ENCODE results near the gene DCST2. TPM values are rescaled to one million over a fixed set of nuclear protein-coding genes. Genes with fewer than 3 reads are reported as not detected.

DCST2 gene
- total RNA-seq, 1 donor from 2014 or later, result not detected

DNA sequence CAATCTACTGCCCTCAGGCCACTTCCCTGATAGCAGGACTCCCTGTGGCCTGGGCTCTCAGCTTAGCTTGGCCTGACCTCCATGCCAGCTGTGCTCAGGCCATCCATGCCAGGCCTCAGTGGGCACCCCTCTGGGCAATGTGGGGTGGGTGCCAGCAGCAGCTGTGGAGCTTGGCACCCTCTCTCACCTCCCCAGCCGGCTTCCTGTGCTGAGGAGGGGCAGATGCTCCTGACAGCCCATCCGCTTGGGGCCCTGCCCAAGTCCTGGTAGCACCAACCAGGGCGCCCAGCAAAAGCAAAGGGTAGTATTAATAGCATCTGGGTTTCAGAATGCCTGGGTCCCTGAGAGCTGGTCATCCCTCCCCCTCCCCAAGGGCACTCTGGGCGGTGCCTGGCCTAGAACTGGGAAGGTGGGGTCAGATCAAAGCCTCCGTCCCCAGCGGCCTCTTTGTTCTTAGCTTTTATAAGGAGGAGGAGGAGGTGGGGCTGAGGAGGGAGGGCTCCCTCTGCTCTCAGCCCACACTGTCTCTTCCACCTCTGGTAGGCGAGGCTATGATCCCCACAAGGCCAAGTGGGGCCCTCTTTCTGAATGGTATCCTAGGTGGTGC, 36.1 kb upstream of the DCST2 start:
- DNase-seq (ENCODE audit: low spot score), result peak; percentile 48

DNA sequence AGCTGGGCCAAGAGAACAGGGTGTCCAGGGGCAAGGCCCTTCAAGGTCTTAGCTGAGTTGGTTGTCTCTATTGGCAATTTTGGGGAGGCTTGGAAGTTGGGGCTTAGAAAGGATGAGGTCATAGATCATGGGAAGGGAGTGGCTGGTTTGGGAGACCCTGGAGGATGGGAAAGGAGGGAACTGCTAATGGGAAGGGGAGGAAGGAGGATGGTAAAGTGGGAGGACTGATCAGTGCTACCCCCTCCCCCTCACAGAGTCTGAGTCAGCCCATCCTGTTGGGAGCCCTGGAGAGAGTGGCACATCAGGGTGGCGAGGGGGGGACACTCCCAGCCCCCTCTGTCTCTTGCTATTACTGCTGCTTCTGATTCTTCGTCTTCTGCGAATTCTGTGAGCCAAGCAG, 35.0 kb upstream of the DCST2 start:
- DNase-seq (ENCODE audit: low spot score), result no peak

DNA sequence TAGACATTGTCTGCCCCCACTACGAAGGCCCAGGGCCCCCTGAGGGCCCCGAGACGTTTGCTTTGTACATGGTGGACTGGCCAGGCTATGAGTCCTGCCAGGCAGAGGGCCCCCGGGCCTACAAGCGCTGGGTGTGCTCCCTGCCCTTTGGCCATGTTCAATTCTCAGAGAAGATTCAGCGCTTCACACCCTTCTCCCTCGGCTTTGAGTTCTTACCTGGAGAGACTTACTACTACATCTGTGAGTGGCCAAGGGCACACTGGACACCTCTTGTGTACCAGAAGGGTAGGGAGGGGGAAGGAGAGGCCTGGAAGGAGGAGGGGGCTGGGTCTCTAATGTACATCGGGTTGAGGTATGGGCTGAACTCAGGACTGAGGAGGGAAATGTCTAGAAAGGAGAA, 33.2 kb upstream of the DCST2 start:
- DNase-seq (ENCODE audit: low spot score), result no peak

DNA sequence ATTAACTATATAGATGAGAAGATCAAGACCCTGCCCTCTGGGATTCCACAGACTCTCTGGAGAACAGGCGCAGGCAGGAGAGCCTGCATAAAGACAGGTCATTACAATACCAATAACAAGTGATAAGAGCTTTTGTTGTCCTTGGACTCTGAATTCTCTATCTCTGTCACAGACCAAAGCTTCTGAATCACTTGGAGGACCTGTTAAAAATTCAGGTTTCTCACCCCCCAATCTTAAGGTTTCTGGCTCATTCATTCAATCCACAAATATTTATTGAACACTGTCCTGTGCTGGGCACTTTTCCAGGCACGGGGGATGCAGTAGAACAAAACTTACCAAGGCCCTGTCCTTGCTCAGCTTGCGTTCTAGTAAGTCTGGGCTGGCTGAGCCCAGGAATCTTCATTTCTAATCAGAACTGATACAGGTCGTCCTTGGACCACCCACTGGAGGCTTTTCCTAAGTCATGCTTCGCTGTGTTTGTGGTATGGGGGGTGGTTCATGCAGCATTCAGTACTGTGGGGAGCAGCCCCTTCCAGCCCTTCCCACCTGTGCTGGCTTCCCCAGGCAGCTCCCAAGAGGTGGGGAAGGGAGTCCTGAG, 31.4 kb upstream of the DCST2 start:
- no peak for DNase-seq (ENCODE audit: low spot score)

DNA sequence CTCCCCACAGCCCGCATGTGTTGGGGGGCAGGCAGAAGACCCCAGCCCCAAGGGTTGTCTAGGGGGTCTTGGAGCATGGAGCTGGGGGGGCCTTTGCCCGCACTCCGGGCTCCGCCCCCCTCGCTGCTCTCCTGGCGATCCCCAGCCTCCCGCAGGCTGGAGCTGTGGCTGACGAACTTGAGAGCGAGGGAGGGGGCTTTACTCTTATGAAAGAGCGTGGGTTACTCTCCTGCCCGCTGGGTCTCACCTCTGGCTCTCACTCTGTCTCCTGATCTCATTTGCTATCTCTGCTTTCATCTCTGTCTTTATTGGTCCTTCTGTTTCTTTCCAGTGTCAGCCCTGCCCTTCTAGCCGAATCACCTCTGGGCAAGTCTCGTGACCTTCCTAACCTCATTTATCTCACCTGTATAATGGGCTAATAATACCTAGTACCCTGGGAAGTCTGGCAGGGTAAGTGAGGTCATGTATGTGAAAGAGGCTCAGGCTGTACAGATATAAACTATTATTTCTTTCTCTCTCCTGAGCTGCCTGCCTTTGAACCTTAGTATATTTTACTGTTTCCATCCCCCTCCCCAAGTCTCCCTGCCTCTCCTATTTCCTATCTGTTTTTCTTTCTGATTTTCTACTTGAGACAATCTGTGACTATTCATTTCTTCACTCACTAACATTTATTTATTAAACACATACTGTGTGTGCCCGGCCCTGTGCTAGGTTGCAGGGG, 30.7 kb upstream of the DCST2 start:
- peak; percentile 22 for DNase-seq (ENCODE audit: low spot score)

DNA sequence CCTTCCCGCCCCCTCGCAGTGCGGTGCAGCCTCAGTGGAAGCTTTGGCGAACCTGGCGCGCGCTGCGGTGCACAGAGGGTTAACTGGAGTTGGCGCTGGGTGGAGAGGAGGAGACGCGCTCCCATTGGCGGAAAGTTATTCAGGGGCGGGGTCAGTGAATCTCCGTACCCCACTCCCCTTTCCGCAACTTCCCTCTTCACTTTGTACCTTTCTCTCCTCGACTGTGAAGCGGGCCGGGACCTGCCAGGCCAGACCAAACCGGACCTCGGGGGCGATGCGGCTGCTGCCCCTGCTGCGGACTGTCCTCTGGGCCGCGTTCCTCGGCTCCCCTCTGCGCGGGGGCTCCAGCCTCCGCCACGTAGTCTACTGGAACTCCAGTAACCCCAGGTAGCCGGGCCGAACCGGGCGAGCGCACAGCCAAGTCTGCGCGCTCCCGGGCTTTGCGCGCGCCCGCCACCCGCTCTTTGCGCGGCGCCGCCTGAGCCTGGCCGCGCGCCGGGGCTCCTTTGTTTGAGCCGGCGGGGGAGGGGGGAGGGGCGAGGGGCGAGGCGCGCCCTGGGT, 30.0 kb upstream of the DCST2 start, which contains the start of gene EFNA4:
EFNA4 (plus strand) TSS at position 191 of the 561 bp plus-strand sequence; CDS start at position 275, 84 bp downstream.
- peak; percentile 91 for DNase-seq (ENCODE audit: low spot score)

DNA sequence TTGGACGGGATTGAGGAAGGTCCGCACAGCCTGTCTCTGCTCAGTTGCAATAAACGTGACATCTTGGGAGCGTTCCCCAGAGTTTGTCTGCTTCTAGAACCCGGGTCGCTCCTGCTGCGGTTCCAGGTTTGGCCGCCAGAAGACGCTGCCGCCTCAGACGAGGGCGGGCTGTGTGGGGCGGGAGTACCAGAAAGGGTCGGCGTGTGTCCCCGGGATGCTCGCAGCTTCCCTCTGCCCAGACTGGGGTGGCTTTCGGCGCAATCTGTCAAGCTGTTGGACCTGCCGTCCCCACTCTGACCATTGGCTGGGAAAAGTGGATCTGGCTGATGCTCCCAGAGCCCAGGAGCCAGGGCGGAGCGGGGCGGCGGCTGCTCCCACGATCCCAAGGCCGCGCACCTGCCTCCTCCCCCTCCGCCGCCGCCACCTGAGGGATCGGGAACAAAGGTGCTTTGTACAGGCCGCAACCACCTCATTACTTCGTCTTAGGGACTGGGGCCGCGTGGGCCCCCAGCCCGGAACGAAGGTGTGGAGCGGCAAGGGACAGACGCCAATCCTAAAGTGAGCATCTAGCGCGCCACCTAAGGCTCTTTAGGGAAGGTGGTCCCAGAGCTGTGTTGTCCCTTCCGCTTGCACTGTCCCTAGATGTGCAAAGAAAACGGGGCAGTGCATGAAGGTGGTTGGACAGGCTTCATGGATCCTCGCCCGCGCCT, 29.3 kb upstream of the DCST2 start:
- DNase-seq (ENCODE audit: low spot score), result peak; percentile 57

DNA sequence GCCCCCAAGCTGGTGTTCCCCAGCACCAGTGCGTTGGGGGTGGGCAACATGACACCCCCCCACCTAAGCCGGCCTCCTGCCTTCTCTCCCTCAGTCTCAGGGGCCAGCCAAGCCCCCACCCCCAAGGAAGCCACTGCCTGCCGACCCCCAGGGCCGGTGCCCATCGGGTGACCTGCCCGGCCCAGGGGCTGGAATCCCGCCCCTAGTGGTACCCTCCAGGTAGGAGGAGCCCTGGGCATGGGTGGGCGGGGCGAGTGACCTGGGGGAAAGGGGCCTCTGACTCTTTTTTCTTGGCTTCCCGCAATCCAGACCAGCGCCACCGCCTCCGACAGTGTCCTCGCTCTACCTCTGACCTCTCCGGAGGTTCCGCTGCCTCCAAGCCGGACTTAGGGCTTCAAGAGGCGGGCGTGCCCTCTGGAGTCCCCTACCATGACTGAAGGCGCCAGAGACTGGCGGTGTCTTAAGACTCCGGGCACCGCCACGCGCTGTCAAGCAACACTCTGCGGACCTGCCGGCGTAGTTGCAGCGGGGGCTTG, 28.6 kb upstream of the DCST2 start:
- no peak for DNase-seq (ENCODE audit: low spot score)

DNA sequence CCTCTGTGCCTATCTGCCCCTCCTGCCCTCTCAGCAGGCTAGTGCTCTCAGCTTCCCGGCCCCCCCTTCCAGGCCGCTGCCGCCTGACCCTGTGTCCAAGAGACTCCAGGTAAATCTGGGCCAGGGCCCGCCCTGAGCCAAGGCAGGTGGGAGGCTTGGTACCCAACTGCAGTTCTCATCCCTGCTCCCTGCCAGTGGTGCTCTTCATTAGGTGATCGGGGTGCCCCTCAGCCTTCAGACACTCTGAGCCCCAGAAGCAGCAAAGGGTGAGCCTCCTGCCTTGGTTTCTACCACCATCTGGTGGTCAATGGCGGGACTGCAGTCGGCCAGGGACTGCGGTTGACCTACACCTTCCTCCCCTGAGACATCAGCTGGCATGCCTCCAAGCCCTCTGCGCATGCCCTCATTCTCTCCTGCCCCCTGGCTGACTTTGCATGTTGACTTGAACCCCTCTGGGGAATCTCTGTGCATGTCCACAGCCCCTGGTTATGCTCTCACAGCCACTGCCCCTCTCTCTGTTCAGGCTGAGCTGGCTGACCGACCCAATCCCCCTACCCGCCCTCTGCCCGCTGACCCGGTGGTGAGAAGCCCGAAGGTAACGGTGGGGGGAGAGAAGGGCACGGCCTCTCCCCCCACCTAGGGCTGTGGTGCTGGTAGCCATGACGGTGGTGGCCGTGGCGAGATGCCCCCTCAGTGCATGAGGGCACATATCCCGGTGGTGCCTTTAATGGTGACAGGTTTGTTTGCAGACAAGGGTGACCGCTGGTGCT, 28.0 kb upstream of the DCST2 start:
- peak; percentile 80 for DNase-seq (ENCODE audit: low spot score)

DNA sequence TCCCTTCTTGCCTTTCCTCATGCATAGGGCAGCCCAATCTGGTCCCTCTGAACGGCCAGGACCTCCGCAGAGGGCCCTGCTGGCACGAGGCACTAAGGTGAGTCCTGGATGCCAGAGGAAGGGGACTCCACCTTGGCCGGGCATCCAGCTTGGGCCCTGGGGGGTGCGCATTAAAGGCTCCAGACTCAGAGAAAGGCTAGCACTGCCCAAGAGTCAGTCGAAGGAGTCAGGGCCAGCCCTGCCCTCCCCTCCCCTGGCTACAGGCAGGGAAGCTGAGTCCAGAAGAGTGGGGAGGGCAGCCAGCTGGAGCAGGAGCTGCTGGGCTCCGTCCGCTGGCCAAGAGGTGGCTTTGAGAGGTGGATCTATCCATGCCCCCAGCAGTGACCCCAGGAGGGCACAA, 27.2 kb upstream of the DCST2 start:
- DNase-seq (ENCODE audit: low spot score), result no peak

DNA sequence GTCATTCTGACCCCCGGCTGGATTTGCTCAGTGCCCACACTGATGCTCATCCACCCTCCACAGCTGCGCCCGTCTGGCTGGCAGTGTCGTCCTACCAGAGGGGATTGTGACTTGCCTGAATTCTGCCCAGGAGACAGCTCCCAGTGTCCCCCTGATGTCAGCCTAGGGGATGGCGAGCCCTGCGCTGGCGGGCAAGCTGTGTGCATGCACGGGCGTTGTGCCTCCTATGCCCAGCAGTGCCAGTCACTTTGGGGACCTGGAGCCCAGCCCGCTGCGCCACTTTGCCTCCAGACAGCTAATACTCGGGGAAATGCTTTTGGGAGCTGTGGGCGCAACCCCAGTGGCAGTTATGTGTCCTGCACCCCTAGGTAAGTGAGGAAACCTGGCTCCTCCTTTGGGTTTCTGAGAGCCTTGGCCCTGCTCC, 24.2 kb upstream of the DCST2 start:
- DNase-seq (ENCODE audit: low spot score), result no peak

DNA sequence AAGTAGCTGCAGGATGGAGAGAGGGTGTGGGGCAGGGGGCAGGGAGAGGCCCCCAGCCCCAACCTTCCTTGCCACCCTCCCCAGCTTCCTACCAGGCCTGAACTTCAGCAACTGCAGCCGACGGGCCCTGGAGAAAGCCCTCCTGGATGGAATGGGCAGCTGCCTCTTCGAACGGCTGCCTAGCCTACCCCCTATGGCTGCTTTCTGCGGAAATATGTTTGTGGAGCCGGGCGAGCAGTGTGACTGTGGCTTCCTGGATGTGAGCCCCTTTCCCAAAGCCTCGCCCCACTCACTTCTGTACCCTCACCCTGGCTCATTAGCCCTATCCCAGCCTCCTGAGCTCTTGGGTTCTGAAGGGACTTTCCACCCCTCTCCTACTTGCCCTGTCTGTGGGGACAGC, 23.5 kb upstream of the DCST2 start:
- no peak for DNase-seq (ENCODE audit: low spot score)

DNA sequence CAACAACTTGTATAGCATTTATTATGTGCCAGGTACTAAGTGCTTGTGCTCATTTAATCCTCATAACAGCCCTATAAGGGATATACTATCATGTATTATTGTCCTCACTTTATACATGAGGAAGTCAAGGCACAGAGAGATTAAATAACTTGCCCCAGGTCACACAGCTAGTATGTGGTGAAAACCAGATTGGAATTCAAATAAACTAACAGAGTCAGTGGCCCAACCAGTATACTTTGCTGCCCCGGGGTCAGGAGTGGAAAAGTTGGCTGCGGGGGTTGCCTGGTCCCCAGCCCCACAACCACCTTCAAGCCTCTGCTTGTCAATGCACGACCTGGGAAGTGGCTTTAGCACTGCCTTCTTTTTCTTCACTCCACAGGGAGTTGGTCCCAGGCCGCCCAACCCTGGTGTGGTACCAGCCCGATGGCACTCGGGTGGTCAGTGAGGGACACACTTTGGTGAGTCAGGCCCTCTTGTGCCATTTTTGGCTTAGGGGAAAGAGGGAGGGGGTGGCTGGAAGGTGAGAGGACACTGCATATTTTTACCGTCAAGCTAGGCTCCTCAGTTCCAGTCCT, 20.0 kb upstream of the DCST2 start:
- no peak for DNase-seq (ENCODE audit: low spot score)

DNA sequence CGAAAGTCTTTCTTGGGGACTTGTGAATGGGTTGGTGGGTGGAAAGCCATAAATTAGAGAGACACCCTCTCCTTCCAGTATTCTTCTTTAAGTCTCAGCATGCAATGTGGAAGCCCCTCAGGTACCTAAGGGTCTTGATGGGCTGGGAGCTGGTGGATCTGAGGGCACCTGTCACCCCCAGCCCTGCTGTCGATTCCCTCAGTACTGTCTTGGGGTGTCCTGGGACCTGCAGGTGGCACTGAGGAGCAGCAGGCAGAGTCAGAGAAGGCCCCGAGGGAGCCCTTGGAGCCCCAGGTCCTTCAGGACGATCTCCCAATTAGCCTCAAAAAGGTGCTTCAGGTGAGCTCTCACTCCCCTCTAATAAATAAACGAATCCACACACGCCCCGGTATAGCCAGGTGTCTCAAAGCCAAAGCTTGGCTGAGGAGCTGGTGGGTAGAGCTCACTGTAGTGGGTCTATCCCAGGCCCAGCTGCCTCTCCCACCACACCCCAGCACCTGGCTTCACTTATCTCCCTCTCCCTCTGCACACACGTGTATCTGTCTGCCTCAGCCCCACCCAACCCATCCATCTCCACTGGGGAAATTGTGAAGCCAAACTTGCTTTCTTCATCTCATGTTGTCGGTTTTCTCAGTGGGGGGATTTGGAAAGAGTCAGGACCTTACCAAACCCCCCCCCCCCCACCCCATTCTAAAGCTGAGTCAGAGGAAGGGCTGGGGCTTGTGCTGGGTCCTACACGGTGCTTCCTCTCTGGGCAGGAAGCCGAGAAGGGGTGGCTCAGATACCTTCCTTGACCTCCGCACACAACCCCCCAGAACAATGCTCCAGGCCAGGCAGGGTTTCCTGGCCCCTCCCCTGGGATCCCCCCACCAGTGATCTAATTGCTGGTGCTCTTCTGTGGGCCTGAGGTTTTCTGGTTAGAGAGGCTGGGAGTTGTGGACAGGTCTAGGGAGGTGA, 19.1 kb upstream of the DCST2 start:
- no peak for DNase-seq (ENCODE audit: low spot score)

DNA sequence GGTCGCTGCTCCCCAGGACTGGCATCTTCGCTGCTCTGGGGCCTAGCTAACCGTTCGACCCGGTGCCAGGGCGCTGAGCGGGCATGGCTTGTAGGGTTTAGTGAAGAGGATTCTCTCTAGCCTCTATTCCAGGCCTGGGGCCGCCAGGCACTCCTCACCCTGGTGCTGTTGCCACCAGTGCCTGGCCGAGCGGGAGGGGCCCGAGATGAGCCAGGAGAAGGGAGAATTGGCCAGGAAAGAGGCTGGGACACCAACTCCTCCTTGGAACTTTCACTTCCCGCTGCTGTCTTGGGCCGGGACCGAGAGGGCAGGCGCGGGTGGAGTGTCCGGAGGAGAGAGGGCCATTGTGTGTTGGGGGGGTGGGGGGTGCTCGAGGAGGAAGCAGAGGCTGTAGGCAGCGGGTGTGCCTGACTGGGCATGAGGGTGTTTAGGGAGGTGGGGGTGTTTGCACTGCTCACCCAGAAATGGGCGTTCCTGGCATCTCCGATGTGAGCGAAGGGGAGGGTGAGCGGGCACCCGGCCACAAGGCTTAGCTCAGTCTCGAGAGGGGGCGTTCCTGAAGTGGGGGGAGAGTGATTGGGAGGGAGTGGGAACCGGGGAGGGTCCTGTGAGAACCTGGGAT, 18.3 kb upstream of the DCST2 start:
- peak; percentile 44 for DNase-seq (ENCODE audit: low spot score)

DNA sequence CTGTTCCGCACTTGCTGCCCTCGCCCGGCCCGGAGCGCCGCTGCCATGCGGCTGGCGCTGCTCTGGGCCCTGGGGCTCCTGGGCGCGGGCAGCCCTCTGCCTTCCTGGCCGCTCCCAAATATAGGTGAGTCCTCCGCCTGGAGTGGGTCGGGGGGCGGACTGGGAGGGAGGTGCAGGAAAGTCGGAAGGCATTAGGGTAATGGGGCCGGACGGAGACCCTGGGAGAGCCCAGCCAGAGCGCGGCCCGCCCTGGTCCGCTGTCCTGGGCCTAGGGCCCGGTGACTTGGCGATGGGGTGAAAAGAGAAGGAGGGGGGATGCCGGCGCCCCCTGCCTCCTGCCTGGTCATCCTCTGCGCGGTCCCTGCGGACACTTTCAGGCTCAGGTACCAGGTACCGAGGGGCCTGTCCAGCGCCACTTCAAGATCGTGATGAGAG, 17.8 kb upstream of the DCST2 start:
- DNase-seq (ENCODE audit: low spot score), result no peak

DNA sequence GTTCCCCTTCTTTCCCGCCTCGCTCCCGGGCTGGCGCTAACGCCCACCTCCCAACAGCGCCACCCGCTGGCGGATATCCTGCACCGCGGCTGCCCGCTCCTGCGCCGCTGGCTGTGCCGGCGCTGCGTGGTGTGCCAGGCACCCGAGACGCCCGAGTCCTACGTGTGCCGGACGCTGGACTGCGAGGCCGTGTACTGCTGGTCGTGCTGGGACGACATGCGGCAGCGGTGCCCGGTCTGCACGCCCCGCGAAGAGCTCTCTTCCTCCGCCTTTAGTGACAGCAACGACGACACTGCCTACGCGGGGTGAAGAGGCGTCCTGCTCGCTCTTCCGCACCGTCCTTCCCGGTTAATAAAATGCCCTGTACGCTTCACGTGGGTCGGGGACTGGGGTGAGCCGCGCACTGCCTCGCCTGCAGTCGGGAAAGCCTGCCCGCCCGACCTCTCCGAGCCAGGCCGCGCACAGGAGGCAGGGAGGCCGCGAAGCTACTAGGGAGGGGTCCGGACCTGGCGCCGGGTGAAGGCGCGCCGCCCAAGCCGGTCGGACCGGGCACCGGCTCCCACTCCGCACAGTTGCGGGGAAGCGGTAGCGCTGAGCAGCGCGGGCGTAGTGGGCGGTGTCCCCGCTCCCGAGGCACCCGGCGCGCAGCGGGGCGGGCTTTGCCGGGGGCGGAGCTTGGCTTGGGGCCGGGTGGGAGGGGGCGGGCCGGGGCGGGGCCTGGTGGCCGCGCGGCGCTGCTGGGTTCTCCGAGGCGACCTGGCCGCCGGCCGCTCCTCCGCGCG, 17.2 kb upstream of the DCST2 start, which contains the start of gene ADAM15:
ADAM15 (plus strand) TSS at position 757 of the 782 bp plus-strand sequence. CDS start 71 bp downstream, outside the sequence.
- DNase-seq (ENCODE audit: low spot score), result peak; percentile 78

Measured in umbilical cord (tissue), 2 donors.